ENCODE data around the gene MVB12B.

MVB12B gene

GRCh38 chr9:126431077-126431742, 104.6 kb downstream of the MVB12B start:
- DNase-seq (ENCODE audit: low spot score): no peak

- no peak for DNase-seq (ENCODE audit: low spot score)
Measured at GRCh38 chr9:126432659-126433058, 106.0 kb downstream of the MVB12B start.

DNA sequence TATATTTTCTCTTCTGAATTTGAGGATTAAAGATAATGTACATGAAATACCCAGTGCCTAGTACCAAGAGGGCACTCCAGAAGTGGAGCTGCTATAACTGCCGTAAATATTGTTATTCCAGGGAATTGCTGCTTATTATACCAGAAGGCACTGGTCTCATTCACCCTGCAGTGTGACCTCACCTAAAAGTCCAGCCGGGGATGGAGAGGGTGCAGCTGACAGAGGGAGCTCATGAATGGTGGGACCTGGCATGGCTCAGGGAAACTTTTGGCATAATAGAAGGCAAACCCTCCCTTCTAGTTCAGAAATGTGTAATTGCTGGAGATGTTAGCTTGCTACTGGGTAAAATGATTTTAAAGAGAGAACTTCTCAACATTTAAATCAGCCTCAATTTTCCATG, 108.5 kb downstream of the MVB12B start:
- no peak for DNase-seq (ENCODE audit: low spot score)

DNA sequence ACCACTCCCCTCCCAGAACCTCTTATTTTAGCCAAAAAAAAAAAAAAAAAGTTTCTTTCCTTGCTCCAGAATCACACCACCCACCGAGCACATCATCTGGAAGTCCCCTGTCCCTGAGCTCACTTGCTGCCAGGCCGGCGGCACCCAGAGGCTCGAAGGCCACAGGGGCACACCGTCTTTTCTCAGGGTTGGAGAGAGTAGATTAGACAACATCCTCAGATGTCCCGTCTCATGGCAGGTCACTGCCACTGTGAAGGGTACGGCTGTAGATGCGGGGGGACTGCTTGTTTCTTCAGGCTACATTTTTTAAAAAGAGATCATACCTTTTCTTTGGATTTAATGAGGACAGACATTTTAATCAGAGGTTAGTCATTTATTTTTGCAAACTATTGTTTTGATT, 109.0 kb downstream of the MVB12B start:
- no peak for DNase-seq (ENCODE audit: low spot score)

- DNase-seq (ENCODE audit: low spot score): no peak
Measured at GRCh38 chr9:126436545-126437267, 110.1 kb downstream of the MVB12B start.

- no peak for DNase-seq (ENCODE audit: low spot score)
Measured at GRCh38 chr9:126437268-126437666, 110.6 kb downstream of the MVB12B start.

- DNase-seq (ENCODE audit: low spot score): no peak
Measured at GRCh38 chr9:126437701-126438100, 111.1 kb downstream of the MVB12B start.

- DNase-seq (ENCODE audit: low spot score): no peak
Measured at GRCh38 chr9:126438741-126439401, 112.2 kb downstream of the MVB12B start.

- no peak for DNase-seq (ENCODE audit: low spot score)
Measured at GRCh38 chr9:126439402-126439765, 112.8 kb downstream of the MVB12B start.

- no peak for DNase-seq (ENCODE audit: low spot score)
Measured at GRCh38 chr9:126439883-126440653, 113.4 kb downstream of the MVB12B start.

GRCh38 chr9:126440940-126441339, 114.3 kb downstream of the MVB12B start:
- no peak for DNase-seq (ENCODE audit: low spot score)

DNA sequence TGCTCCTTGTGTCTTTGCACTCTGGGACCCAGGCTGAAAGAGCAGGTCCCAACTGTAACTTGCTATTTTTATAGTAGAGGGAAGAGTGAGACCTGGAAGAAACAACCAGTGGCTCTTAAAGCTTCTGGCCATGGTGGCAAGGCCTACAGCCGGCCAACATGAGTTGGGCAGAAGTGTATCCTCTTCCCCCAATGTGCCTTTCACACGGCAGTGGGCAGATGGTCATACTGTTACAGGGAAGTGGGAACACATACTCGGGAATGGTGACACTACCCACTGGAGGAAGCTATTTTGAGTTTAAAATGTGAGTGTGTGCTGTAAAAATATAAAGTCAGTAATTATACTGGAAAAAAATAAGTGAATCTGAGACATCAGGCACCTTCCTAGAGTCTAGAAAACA, 116.0 kb downstream of the MVB12B start:
- DNase-seq (ENCODE audit: low spot score): no peak

- DNase-seq (ENCODE audit: low spot score): no peak
Measured at GRCh38 chr9:126443144-126443543, 116.5 kb downstream of the MVB12B start.

GRCh38 chr9:126448136-126448535, 121.5 kb downstream of the MVB12B start:
- no peak for DNase-seq (ENCODE audit: low spot score)

- no peak for DNase-seq (ENCODE audit: low spot score)
Measured at GRCh38 chr9:126448865-126449577, 122.4 kb downstream of the MVB12B start.

GRCh38 chr9:126449725-126450667, 123.4 kb downstream of the MVB12B start:
- no peak for DNase-seq (ENCODE audit: low spot score)

- no peak for DNase-seq (ENCODE audit: low spot score)
Measured at GRCh38 chr9:126450668-126451205, 124.1 kb downstream of the MVB12B start.

DNA sequence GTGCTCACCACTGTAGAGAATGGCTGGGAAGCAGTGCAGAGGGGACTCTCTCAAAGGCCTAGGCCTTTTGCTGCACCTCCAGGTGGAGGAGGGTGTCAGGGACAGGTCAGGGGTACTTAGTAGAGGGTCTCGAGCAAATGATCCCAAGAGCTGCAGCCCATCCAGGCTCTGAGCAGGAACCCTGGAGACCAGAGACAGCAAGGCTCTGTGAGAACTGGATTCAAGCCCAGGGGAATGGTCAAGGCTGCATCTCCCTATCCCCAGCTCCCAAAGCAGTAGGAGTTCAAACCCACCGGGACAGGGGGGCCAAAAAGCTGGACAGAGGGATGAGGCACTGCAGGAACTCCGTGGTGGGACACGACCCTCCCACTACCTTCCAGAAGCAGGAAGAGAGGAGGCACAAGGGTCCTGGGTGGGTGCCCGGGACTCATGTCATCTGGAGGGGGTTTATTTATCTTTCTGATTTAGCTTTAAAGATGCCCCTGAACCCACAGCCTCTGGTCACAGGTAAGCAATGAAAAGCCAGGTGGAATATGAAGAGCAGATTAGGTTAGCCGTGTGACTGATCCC, 124.8 kb downstream of the MVB12B start:
- DNase-seq (ENCODE audit: low spot score): no peak

DNA sequence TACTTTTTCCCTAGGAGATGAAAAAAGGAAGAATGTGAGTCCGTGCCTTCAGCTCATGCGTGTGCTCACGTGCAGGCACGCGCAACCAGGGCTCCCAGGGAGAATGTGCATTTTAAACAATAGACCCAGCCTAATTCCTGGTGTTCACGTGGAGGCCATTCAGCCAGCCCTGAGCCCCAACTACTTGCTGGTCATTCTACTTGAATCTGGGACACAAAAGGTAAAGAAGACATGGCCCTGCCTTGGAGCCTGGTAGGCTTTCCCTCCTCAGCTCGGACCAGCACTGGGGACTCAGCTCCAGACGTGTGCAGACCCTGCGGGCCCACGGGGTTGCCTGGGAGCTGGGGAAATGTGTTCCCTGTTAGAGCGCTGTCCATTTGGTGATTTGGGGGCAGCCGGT, 125.5 kb downstream of the MVB12B start:
- DNase-seq (ENCODE audit: low spot score): no peak

Data from LoVo (cell line).